AG04449 (cell line): Measurements from ENCODE around the gene TSPOAP1.

Experiments used
- CTCF ChIA-PET: fragments of 350-600 bp; formaldehyde crosslinking; extraction: SDS; loops from one replicate; lab custom pipeline; 2021; ENCODE audit warnings: antibody characterized with exemption; lab: Yijun Ruan, JAX
- POLR2A ChIA-PET: fragments of 400-600, 350-600 bp; formaldehyde crosslinking; extraction: SDS; loops from one replicate; lab custom pipeline; 2020; ENCODE audit warnings: antibody characterized with exemption, inconsistent platforms; lab: Yijun Ruan, JAX
- DNase-seq: peaks from one replicate; pipeline ENCODE4 v3.0.0-alpha.2; 2010; ENCODE audit warnings: low read depth, low spot score
- H3K4me3 ChIP-seq: 2 replicates; pipeline ENCODE4 v1.5.1; 2011; ENCODE audit warnings: low read depth, mild to moderate bottlenecking, control low read depth, low read length
- CTCF ChIP-seq: IDR thresholded peaks from one replicate; pipeline ENCODE4 v1.5.1; 2011; ENCODE audit warnings: mild to moderate bottlenecking, moderate library complexity, low read length, control low read depth, inconsistent platforms; ENCODE audit not compliant: insufficient read depth; ENCODE audit errors: missing control alignments

The TSPOAP1 gene

GRCh38 chr17:58325289-58325726, 3.3 kb downstream of the TSPOAP1 start:
- ChIA-PET POLR2A (interaction anchor here (1.4 to 1.5 kb wide), 2 partner anchors 12 to 14 kb away, joined by 4 read pairs; no protein-coding TSS in a partner anchor), CTCF (interaction anchor here (1.0 to 3.9 kb wide), 3 partner anchors 8 to 11 kb away, joined by 3 to 22 read pairs (median 10); no protein-coding TSS in a partner anchor)
- peak overlapping the region; percentile 69; the same call in 1 of the 2 replicates for H3K4me3 ChIP-seq
- no peak for DNase-seq
- no peak for TF ChIP-seq CTCF

GRCh38 chr17:58324409-58325288, 3.9 kb downstream of the TSPOAP1 start:
- no peak for TF ChIP-seq CTCF
- DNase-seq, result no peak
- POLR2A ChIA-PET, result interaction anchor here (1.4 to 1.5 kb wide), 2 partner anchors 13 to 14 kb away, joined by 4 read pairs; no protein-coding TSS in a partner anchor
- peak overlapping the region; percentile 69 for H3K4me3 ChIP-seq
- CTCF ChIA-PET, result interaction anchor here (2.4 to 3.9 kb wide), 3 partner anchors 8 to 93 kb away, joined by 8 to 22 read pairs (median 10); partner anchors contain the start of gene RNF43

- CTCF ChIA-PET, result interaction anchor here (1.5 to 3.2 kb wide), 3 partner anchors 10 to 94 kb away, joined by 4 to 10 read pairs (median 8); partner anchors contain the start of gene RNF43
- DNase-seq, result no peak
- no peak for TF ChIP-seq CTCF
- POLR2A ChIA-PET, result no interaction called here
- peak overlapping the region; percentile 69 for H3K4me3 ChIP-seq
Measured at GRCh38 chr17:58324056-58324408, 4.6 kb downstream of the TSPOAP1 start.

- peak overlapping the region; percentile 69 for H3K4me3 ChIP-seq
- DNase-seq, result no peak
- ChIA-PET POLR2A (interaction anchor here (2.6 kb wide), 1 partner anchor 28 kb away, joined by 18 read pairs; the partner anchor contains the start of gene SUPT4H1), CTCF (interaction anchor here (0.9 to 3.2 kb wide), 5 partner anchors 9 to 94 kb away, joined by 4 to 10 read pairs (median 5); partner anchors contain the start of gene RNF43)
- no peak for TF ChIP-seq CTCF
Measured at GRCh38 chr17:58323366-58324055, 5.1 kb downstream of the TSPOAP1 start.

- TF ChIP-seq CTCF, result no peak
- ChIA-PET CTCF (interaction anchor here (0.9 to 2.4 kb wide), 5 partner anchors 8 to 95 kb away, joined by 3 to 8 read pairs (median 4); partner anchors contain the start of gene RNF43), POLR2A (interaction anchor here (2.6 kb wide), 1 partner anchor 29 kb away, joined by 18 read pairs; the partner anchor contains the start of gene SUPT4H1)
- no peak overlapping the region for H3K4me3 ChIP-seq
- DNase-seq, result no peak
Measured at GRCh38 chr17:58322581-58323185, 5.9 kb downstream of the TSPOAP1 start.
